ENCODE results near the gene UBASH3A. TPM values are rescaled to one million over a fixed set of nuclear protein-coding genes. Genes with fewer than 3 reads are reported as not detected.

Gene UBASH3A, protein sequence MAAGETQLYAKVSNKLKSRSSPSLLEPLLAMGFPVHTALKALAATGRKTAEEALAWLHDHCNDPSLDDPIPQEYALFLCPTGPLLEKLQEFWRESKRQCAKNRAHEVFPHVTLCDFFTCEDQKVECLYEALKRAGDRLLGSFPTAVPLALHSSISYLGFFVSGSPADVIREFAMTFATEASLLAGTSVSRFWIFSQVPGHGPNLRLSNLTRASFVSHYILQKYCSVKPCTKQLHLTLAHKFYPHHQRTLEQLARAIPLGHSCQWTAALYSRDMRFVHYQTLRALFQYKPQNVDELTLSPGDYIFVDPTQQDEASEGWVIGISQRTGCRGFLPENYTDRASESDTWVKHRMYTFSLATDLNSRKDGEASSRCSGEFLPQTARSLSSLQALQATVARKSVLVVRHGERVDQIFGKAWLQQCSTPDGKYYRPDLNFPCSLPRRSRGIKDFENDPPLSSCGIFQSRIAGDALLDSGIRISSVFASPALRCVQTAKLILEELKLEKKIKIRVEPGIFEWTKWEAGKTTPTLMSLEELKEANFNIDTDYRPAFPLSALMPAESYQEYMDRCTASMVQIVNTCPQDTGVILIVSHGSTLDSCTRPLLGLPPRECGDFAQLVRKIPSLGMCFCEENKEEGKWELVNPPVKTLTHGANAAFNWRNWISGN
- total RNA-seq (2022; extraction: Qiagen RNA extraction), result 0.11 to 0.21 TPM (median 0.16 TPM) in 5 replicates

DNA sequence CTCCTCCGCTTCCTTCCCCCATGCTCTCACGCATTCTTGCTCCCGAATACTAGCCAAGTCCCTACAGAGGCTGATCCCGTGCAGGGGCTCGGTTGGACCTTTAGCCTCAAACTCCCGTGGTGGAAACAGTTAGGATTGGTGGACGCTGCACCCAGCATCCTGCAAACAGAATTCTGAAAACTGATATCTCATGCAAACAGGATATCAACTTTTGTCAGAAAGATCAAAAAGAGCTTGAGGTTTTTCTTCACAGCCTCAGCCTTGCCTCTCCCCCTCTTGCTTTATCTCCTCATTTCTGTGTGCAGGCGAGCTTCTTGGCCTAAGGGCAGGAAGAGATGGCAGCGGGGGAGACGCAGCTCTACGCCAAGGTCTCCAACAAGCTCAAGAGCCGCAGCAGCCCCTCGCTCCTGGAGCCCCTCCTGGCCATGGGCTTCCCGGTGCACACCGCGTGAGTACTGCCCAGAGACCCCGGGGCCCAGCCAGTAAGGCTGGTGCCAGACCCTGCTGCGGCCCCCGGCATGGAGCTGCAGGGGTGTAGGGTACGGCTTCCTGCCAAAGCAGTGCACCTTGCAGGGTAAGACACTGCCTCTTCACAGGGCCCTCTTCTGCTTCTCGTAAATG lies at the start of gene UBASH3A:
TSS of gene UBASH3A (plus strand) at position 292 of the 621 bp plus-strand sequence. CDS start at position 336, 44 bp downstream.

DNA sequence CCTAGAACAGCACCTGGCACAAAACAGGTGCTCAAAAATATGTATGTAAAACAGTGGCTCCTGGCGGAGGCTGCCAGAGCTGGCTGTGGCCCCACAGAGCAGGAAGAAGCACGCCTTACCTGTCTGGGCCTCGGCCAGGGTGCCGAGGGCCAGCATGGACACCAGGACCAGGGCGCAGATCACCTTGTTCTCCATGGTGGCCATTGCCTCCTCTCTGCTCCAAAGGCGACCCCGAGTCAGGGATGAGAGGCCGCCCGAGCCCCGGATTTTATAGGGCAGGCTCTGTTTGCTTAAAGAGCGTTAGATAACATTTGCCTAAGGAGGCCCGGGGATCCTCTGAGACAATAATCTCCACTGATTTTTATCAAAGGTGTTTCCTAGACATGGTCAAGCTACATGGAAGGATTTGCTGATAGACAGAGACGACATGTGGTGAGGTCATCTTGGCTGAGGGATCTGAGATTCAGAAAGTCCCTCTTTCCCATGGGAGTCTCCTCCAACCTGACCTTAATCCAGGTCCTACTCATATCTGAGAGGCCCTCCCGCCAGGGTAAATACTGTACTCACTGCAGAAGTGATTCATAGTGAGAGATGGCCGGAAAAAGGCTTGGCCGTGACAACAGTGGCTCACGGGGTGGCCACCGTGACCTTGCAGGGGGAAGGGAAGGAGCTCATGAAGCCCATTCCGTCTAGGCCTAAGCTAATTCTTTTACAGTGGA lies 37.3 kb upstream of the UBASH3A start, which contains the start of gene TFF1:
TSS of gene TFF1 (minus strand) at position 244 of the 719 bp plus-strand sequence. CDS start at position 204, 40 bp downstream.

DNA sequence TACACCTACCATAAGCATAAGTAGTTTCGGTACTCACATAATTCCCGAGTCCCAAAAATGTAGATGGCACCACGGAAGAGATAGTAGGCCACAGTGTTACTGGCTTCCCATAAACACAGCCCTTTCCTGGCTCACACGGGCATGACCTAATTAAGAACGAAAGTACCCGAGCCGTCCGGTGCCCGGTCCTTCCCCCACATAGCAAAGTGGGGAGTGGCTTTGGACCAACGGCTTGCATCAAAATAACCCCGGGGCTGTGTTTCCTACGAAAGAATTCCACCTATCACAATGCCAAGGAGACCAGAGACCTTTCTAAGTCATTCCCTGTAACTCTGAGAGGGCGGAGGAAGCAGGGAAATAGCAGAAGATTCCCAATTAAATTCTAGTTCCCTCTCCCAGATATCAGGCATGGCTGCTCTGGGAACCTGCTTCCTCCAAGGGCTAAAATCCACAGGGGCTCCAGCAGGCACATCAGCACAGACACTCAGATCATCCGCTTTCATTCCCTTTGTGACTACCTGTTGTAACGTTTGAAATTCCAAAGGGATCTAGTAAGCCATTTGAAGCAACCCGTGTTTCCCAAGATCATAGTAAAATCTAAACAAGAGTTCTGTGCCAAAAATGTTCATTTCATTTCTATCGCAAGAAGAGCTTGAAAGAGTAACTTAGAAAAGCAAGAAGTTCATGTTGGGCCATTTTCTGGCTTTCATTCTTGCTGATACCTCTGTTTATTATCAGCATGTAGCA lies 7.6 kb upstream of the UBASH3A start, which contains the start of gene TMPRSS3:
TSS of gene TMPRSS3 (minus strand) at position 148 of the 747 bp plus-strand sequence. CDS start 635 bp downstream, outside the sequence.

DNA sequence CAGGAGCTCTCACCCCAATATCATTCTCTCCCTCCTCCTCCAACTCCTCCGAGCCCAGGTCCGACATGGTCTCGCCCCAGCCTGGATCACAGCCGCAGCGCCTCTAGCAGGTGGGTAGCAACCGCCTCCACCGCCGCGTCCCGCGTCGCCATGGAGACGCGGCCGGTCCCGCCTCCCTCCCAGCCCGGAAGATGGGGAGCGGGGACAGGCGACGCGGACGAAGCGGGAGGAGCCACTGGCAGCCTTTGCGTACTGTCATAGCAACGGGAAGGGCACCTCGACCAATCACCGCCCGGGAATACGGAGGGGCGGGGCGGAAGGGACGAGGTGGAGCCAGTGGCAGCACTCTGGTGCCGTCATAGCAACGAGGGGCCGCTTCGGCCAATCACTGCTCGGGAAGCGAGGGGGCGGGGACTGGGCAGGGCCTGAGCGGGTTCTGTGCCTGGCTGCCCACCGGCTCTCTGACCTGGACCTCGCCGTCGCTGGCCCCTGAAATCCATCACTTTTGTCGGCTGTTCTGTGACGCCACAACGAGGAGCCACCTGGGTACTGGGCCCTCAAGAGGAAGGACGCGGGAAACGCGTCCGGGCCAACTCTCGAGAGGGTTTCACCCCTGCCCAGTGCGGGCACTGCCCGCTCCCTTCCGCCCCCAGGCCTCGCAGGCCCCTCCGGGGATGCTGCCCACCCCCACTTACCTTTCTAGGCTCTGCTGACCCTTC lies 92.6 kb downstream of the UBASH3A start, which contains the start of gene RSPH1:
TSS of gene RSPH1 (minus strand) at position 105 of the 719 bp plus-strand sequence. CDS start at position 67, 38 bp downstream.

Other genes starting within 250 kb of the UBASH3A start
- gene ABCG1, start 184.8 kb upstream of the UBASH3A start, total RNA-seq (2022; extraction: Qiagen RNA extraction), result 2.1 to 2.7 TPM (median 2.5 TPM) in 5 replicates
- gene TFF3, start 88.5 kb upstream of the UBASH3A start, total RNA-seq (2022; extraction: Qiagen RNA extraction), result not detected in 5 replicates
- not detected in 5 replicates for gene TFF2, start 52.9 kb upstream of the UBASH3A start, total RNA-seq (2022; extraction: Qiagen RNA extraction)
- gene TFF1, start 37.4 kb upstream of the UBASH3A start, total RNA-seq (2022; extraction: Qiagen RNA extraction), result 22.1 to 31.3 TPM (median 26.8 TPM) in 5 replicates
- gene TMPRSS3, start 7.8 kb upstream of the UBASH3A start, total RNA-seq (2022; extraction: Qiagen RNA extraction), result 0.14 to 0.57 TPM (median 0.34 TPM) in 5 replicates
- 0.59 to 0.92 TPM (median 0.74 TPM) in 5 replicates for gene RSPH1, start 92.3 kb downstream of the UBASH3A start, total RNA-seq (2022; extraction: Qiagen RNA extraction)
- gene SLC37A1, start 110.0 kb downstream of the UBASH3A start, total RNA-seq (2022; extraction: Qiagen RNA extraction), result 2.7 to 3.6 TPM (median 3.2 TPM) in 5 replicates
- 1.0 to 1.5 TPM (median 1.3 TPM) in 5 replicates for gene PDE9A, start 249.7 kb downstream of the UBASH3A start, total RNA-seq (2022; extraction: Qiagen RNA extraction)